H1 (cell line): ENCODE measurements around the gene EPHB6.

Experiments used
- CHD1 ChIP-seq: IDR thresholded peaks from 2 replicates; pipeline ENCODE4 v1.6.1; 2012; ENCODE audit warnings: low read depth, low read length, improper control_type of control experiment
- GTF2F1 ChIP-seq: IDR thresholded peaks from 2 replicates; pipeline ENCODE4 v1.6.1; 2012; ENCODE audit warnings: low read depth, low read length, improper control_type of control experiment, borderline replicate concordance
- KDM4A ChIP-seq: IDR thresholded peaks from one replicate; pipeline ENCODE4 v1.7.1; 2012; ENCODE audit warnings: low read depth, mild to moderate bottlenecking, moderate library complexity, low read length, inconsistent platforms; ENCODE audit not compliant: severe bottlenecking
- MAX ChIP-seq: IDR thresholded peaks from 2 replicates; pipeline ENCODE4 v1.6.1; 2012; ENCODE audit warnings: inconsistent platforms
- POLR2A ChIP-seq, 2 experiments: IDR thresholded peaks; 1 replicate in 1 of 2; 2 replicates in 1 of 2; pipeline ENCODE4 v1.6.1; 2011; ENCODE audit warnings: low read depth in 2 of 2, low read length in 2 of 2, mild to moderate bottlenecking in 2 of 2; ENCODE audit errors: control extremely low read depth in 1 of 2
- RAD21 ChIP-seq, 2 experiments: IDR thresholded peaks in 1 of 2; conservative IDR thresholded peaks in 1 of 2; 2 replicates each; pipeline ENCODE4 v1.6.1; 2011; ENCODE audit warnings: low read depth in 2 of 2, low read length in 2 of 2, improper control_type of control experiment in 1 of 2, inconsistent platforms in 1 of 2, mild to moderate bottlenecking in 1 of 2, moderate library complexity in 1 of 2

- TF ChIP-seq MAX (no peak), POLR2A (IDR thresholded peaks at IDR 0.05; ENCODE audit: control extremely low read depth in 1 of 2, low read depth in 2 of 2, low read length in 2 of 2) (no peak), GTF2F1 (no peak), RAD21 (IDR thresholded peaks at IDR 0.05 in 1 of 2, conservative IDR thresholded peaks at IDR 0.05 in 1 of 2; ENCODE audit: low read depth in 2 of 2, low read length in 2 of 2) (no peak), CHD1 (no peak), KDM4A (no peak)
Observed at GRCh38 chr7:142910031-142910433, 55.2 kb downstream of the EPHB6 start.
